OCI-LY7 (cell line): ENCODE measurements around the gene MACIR. TPM values are rescaled to one million over a fixed set of nuclear protein-coding genes. Genes with fewer than 3 reads are reported as not detected.
A peak's percentile ranks its signal among the peaks of the same experiment; 100 is the strongest.

Source experiments
- BruUV-seq: library from RNA; stranded (reverse); fragments of 400-500 nt; replicated peaks from 2 replicates; lab custom pipeline; 2021; lab: Mats Ljungman, UMichigan
- CTCF ChIA-PET: fragments of 300-600 bp; sonication (Branson Sonifier 250); formaldehyde crosslinking; loops from one replicate; lab custom pipeline; 2022; ENCODE audit warnings: antibody characterized with exemption; ENCODE audit not compliant: unreplicated experiment; lab: Charles Lee
- POLR2A ChIA-PET: fragments of 300-600 bp; sonication (Branson Sonifier 250); formaldehyde crosslinking; loops from one replicate; lab custom pipeline; 2022; ENCODE audit warnings: antibody characterized with exemption; lab: Charles Lee
- DNase-seq: peaks from one replicate; pipeline ENCODE4 v3.0.0-alpha.2; 2015; ENCODE audit warnings: low spot score
- H2AFZ ChIP-seq: fragments of 200-600 bp; sonication (generic), shearing (Covaris generic); 2 replicates; pipeline ENCODE4 v1.6.1; 2014; ENCODE audit warnings: mild to moderate bottlenecking, antibody characterized with exemption, low read length, moderate library complexity
- H3K27ac ChIP-seq: fragments of 200-600 bp; sonication (generic); 2 replicates; pipeline ENCODE4 v1.5.1; 2014; ENCODE audit warnings: mixed run types, low read depth, mild to moderate bottlenecking, moderate library complexity, low read length, inconsistent platforms; ENCODE audit not compliant: poor library complexity, severe bottlenecking
- H3K36me3 ChIP-seq: fragments of 200-600 bp; sonication (generic); 2 replicates; pipeline ENCODE4 v1.6.1; 2014; ENCODE audit warnings: mild to moderate bottlenecking, antibody characterized with exemption, low read length, moderate library complexity, mixed read lengths; ENCODE audit not compliant: insufficient read depth
- H3K4me1 ChIP-seq: fragments of 200-600 bp; sonication (generic); 2 replicates; pipeline ENCODE4 v1.5.1; 2014; ENCODE audit warnings: mild to moderate bottlenecking, low read length; ENCODE audit not compliant: insufficient read depth, poor library complexity, severe bottlenecking
- H3K4me2 ChIP-seq: fragments of 200-600 bp; sonication (generic); 2 replicates; pipeline ENCODE4 v1.6.1; 2014; ENCODE audit warnings: mild to moderate bottlenecking, low read length
- H3K4me3 ChIP-seq: fragments of 200-600 bp; sonication (generic); 2 replicates; pipeline ENCODE4 v1.5.1; 2014; ENCODE audit warnings: mild to moderate bottlenecking, low read depth, low read length; ENCODE audit not compliant: poor library complexity, severe bottlenecking
- H3K79me2 ChIP-seq: fragments of 200-600 bp; sonication (generic); 2 replicates; pipeline ENCODE4 v1.6.1; 2016; ENCODE audit warnings: low read depth, mild to moderate bottlenecking, low read length, moderate library complexity, mixed read lengths; ENCODE audit not compliant: insufficient read depth
- H3K9me2 ChIP-seq: fragments of 200-600 bp; sonication (generic); 2 replicates; pipeline ENCODE4 v1.6.1; 2016; ENCODE audit warnings: mild to moderate bottlenecking, low read length, mixed read lengths; ENCODE audit not compliant: insufficient read depth
- H3K9me3 ChIP-seq: fragments of 200-600 bp; sonication (generic); 2 replicates; pipeline ENCODE4 v1.6.1; 2014; ENCODE audit warnings: mild to moderate bottlenecking, mixed run types, low read length, mixed read lengths
- H4K20me1 ChIP-seq: fragments of 200-600 bp; sonication (generic); 2 replicates; pipeline ENCODE4 v1.6.1; 2014; ENCODE audit warnings: mild to moderate bottlenecking, antibody characterized with exemption, low read length, moderate library complexity, mixed read lengths; ENCODE audit not compliant: insufficient read depth
- CTCF ChIP-seq: fragments of 200-600 bp; sonication (generic); conservative IDR thresholded peaks from 2 replicates; pipeline ENCODE4 v1.5.1; 2014; ENCODE audit warnings: mild to moderate bottlenecking, antibody characterized with exemption, low read length, moderate library complexity, mixed read lengths
- EZH2phosphoT487 ChIP-seq: fragments of 200-600 bp; sonication (generic); IDR thresholded peaks from 2 replicates; pipeline ENCODE4 v1.6.1; 2018; ENCODE audit warnings: low read depth, borderline replicate concordance, mild to moderate bottlenecking, mixed run types, antibody characterized with exemption, low read length, moderate library complexity, mixed read lengths
- intact Hi-C: fragments of 100-400 bp; cut with micrococcal nuclease; formaldehyde crosslinking; loops from one replicate; pipeline ENCODE4 v1.10.0; 2022; ENCODE audit not compliant: unreplicated experiment
- total RNA-seq, 2 experiments: library from RNA; depleted of rRNA in 1 of 2; stranded (reverse); fragments of >200 nt in 1 of 2; shearing (Covaris generic) in 1 of 2; gene quantifications; 2 replicates each; pipeline ENCODE4 v1.2.3, GENCODE V29; 2014 to 2022

The MACIR gene
- total RNA-seq, 2 experiments from 2014 or later = 10.9 to 11.7 TPM

- TF ChIP-seq CTCF (no peak), EZH2phosphoT487 (no peak)
- H3K4me1 ChIP-seq = no peaks in the 10 kb centered on the region
- intact Hi-C loops = no loop called here
- H2AFZ ChIP-seq = no peak overlapping the region
- no peak for DNase-seq
- no peaks in the 10 kb centered on the region for H3K9me2 ChIP-seq
- no TSS peak for BruUV-seq
- no peak overlapping the region for H3K4me2 ChIP-seq
- no peaks in the 10 kb centered on the region for H3K36me3 ChIP-seq
- CTCF ChIA-PET = no interaction called here
- H3K4me3 ChIP-seq = no peak overlapping the region
- POLR2A ChIA-PET = no interaction called here
- H4K20me1 ChIP-seq = no peaks in the 10 kb centered on the region
- no peaks in the 10 kb centered on the region for H3K9me3 ChIP-seq
- no peaks in the 10 kb centered on the region for H3K79me2 ChIP-seq
- H3K27ac ChIP-seq = no peak overlapping the region
Observed at GRCh38 chr5:103223031-103223955, 35.3 kb upstream of the MACIR start.

DNA sequence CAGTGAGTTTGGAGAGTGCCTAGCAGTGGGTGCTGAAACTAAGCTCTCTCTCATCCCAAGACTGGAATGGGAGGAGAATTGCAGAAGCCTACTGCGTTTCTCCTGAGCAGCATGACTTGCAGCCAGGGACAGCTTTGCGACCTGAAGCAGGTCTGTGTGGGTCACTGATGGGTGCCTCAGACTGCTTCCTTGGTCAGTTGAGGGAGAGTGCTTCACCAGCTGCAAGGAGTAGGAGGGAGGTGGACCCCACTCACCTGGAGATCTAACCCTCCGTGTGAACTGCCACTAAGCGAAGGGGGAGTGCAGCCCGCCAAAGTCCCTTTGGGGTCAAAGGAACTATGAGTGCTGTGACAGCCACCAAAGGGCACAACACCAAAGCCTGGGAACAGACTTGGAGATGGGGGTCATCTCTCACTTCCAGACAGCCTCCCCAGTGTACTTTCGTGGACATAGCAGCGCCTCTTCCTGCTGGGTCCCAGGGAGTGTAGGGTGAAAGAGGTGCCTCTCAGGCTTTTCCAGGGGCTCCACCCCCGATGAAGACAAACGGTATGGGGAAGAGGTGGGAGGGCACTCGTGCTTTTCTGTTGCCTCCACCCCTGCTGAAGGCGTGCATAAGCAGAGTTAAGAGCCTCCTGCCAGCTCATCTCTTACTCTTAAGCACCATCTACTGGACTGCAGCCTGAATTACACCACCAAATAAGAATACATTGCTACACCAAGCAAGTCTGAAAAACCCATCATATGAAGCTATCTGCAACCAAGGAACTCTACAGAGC, 34.3 kb upstream of the MACIR start:
- H3K4me1 ChIP-seq = no peaks in the 10 kb centered on the region
- H3K4me3 ChIP-seq = no peak overlapping the region
- no peaks in the 10 kb centered on the region for H3K79me2 ChIP-seq
- DNase-seq = peak; percentile 66
- intact Hi-C loops = loop anchor here (1.0 to 2.0 kb wide), 2 partner anchors 444 to 642 kb away; no protein-coding TSS in a partner anchor
- H3K9me3 ChIP-seq = no peaks in the 10 kb centered on the region
- CTCF ChIA-PET = no interaction called here
- H2AFZ ChIP-seq = no peak overlapping the region; the same call in 1 of the 2 replicates
- no peaks in the 10 kb centered on the region for H4K20me1 ChIP-seq
- TF ChIP-seq CTCF = peak; percentile 81
- no peak for TF ChIP-seq EZH2phosphoT487
- H3K9me2 ChIP-seq = no peaks in the 10 kb centered on the region
- no peak overlapping the region for H3K4me2 ChIP-seq
- no peaks in the 10 kb centered on the region for H3K36me3 ChIP-seq
- BruUV-seq = no TSS peak
- POLR2A ChIA-PET = interaction anchor here (0.6 to 2.4 kb wide), 4 partner anchors 19 to 47 kb away, joined by 3 to 9 read pairs (median 5); partner anchors contain the start of gene MACIR
- H3K27ac ChIP-seq = no peak overlapping the region
